HG03565 (cell line): Measurements from ENCODE around the gene TYSND1.
"Not testable (repeated sequence)": the region's sequence is repeated elsewhere in the genome, so short reads cannot be mapped to it uniquely, and the experiment has no call there.

ENCODE experiments used
- ATAC-seq: cut with Tn5 transposase; IDR thresholded peaks from one replicate; pipeline ENCODE4 v1.9.1; 2021; ENCODE audit warnings: mild to moderate bottlenecking, moderate library complexity; ENCODE audit not compliant: unreplicated experiment

The TYSND1 gene

GRCh38 chr10:70146489-70147258 is at the start of gene TYSND1:
TSS of gene TYSND1 (minus strand) at chr10:70146700. CDS start at chr10:70146586, 114 bp downstream.
- peak; percentile 84 for ATAC-seq

- ATAC-seq, result no peak
Measured at GRCh38 chr10:70193391-70193844, 46.9 kb upstream of the TYSND1 start.

GRCh38 chr10:70192326-70192968 is 45.9 kb upstream of the TYSND1 start:
- no peak for ATAC-seq

GRCh38 chr10:70191972-70192305 is 45.4 kb upstream of the TYSND1 start:
- no peak for ATAC-seq

GRCh38 chr10:70191161-70191971 is 44.9 kb upstream of the TYSND1 start:
- ATAC-seq, result no peak

- no peak for ATAC-seq
Measured at GRCh38 chr10:70190581-70190980, 44.1 kb upstream of the TYSND1 start.

GRCh38 chr10:70190102-70190501 is 43.6 kb upstream of the TYSND1 start:
- no peak for ATAC-seq

GRCh38 chr10:70188768-70189167 is 42.3 kb upstream of the TYSND1 start:
- ATAC-seq, result no peak

GRCh38 chr10:70186571-70186970 is 40.1 kb upstream of the TYSND1 start:
- ATAC-seq, result no peak

- ATAC-seq, result no peak
Measured at GRCh38 chr10:70186090-70186489, 39.6 kb upstream of the TYSND1 start.

GRCh38 chr10:70183304-70183703 is 36.8 kb upstream of the TYSND1 start:
- no peak for ATAC-seq

GRCh38 chr10:70179209-70179608 is 32.7 kb upstream of the TYSND1 start:
- not testable (repeated sequence) for ATAC-seq

GRCh38 chr10:70178139-70178725 is 31.7 kb upstream of the TYSND1 start:
- no peak for ATAC-seq

GRCh38 chr10:70176441-70176840 is 29.9 kb upstream of the TYSND1 start:
- no peak for ATAC-seq

- ATAC-seq, result no peak
Measured at GRCh38 chr10:70175516-70175915, 29.0 kb upstream of the TYSND1 start.

GRCh38 chr10:70174058-70174741 is 27.7 kb upstream of the TYSND1 start:
- no peak for ATAC-seq

- no peak for ATAC-seq
Measured at GRCh38 chr10:70169649-70170364, 23.3 kb upstream of the TYSND1 start.

GRCh38 chr10:70169011-70169410 is 22.5 kb upstream of the TYSND1 start:
- no peak for ATAC-seq

- no peak for ATAC-seq
Measured at GRCh38 chr10:70167246-70167645, 20.7 kb upstream of the TYSND1 start.

GRCh38 chr10:70166394-70166793 is 19.9 kb upstream of the TYSND1 start:
- no peak for ATAC-seq
